ENCODE results near the gene GARIN1A. TPM values are rescaled to one million over a fixed set of nuclear protein-coding genes. Genes with fewer than 3 reads are reported as not detected.
"Not testable (repeated sequence)": the region's sequence is repeated elsewhere in the genome, so short reads cannot be mapped to it uniquely, and the experiment has no call there.

Gene GARIN1A
- total RNA-seq, 1 donor from 2014 or later = 8.8 TPM

DNA sequence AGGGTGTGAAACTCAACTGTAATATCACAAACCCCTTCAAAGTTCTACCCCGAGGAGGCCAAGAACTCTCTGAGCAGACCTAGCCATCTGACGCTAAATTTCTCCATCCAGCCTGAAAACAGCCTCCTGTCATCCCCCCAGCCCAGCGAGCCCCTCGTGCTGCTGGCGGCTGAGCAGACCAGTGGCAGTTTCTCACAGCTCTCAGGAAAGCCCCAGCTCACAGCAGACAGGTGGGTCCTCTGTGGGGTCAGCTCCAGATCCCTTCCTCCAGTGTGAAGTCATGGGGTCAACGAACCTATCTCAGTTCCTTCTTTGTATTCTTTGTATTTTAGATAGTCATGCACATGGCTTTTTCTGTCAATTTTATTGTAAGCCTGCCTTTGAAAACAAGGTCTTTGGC lies 7.8 kb downstream of the GARIN1A start:
- no peak for DNase-seq (ENCODE audit: low spot score)
- ATAC-seq = no peak
- intact Hi-C loops (cut with DNase I) = no loop called here

DNA sequence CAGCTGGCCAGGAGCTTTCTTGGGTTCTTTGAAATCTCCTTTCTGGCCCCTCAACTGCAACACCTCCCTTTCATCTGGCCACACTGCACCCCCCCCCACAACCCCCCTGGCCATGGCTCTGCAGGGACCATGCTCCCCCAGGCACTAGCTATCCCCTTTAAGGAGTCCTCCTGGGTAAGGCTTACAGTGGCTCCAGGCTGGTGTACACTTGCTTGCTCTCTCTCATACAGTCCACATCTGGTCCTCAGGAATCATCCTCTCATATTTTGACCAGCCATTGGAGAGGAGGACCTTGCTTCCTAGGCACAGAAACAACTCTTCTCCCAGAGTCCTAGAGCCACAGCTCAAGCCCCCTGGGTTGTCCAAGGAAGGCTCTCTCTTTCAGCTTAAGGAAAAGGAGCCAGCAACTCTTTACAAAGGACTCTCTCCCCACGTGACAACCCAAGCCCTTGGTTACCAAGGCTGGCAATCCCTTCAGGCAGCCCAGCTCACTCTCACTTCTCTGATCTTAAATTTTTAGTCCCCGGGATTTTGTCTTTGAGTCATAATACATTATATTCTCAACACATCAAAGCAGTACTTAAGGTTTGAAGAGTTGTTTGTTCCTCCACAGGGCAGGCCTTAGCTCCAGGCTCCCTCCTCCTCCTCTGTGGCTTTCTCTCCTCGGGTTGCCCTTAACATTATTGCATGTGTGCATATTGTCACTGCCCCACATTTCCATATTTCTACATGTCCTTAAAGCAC lies 9.9 kb downstream of the GARIN1A start:
- intact Hi-C loops (cut with DNase I) = no loop called here
- no peak for ATAC-seq
- no peak for DNase-seq (ENCODE audit: low spot score)

DNA sequence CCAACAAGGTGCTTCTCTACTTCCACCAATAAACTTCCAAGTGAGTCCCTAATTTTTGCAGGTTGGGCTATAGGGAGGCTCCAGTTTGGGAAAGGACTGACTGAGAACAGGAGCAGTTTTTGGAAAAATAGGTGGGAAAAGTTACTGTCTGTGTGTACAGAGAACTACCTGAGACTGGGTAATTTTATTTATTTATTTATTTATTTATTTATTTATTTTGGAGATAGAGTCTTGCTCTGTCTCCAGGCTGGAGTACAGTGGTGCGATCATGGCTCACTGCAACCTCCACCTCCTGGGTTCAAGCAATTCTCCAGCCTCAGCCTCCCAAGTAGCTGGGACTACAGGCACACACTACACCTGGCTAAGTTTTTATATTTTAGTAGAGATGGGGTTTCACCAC lies 11.2 kb downstream of the GARIN1A start:
- intact Hi-C loops (cut with DNase I); DNase-seq (ENCODE audit: low spot score); ATAC-seq: not testable (repeated sequence)

DNA sequence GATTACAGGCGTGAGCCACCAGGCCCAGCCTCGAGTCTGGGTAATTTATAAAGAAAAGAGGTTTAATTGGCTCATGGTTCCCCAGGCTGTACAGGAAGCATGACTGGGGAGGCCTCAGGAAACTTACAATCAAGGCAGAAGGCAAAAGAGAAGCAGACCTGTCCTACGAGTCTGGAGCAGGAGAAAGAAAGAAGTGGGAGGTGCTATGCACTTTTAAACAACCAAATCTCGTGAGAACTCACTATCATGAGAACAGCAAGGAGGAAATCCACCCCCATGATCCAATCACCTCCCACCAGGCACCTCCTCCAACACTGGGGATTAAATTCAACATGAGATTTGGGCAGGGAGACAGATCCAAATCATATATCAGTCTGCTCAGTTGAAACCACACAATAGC lies 11.6 kb downstream of the GARIN1A start:
- intact Hi-C loops (cut with DNase I); DNase-seq (ENCODE audit: low spot score): not testable (repeated sequence)

DNA sequence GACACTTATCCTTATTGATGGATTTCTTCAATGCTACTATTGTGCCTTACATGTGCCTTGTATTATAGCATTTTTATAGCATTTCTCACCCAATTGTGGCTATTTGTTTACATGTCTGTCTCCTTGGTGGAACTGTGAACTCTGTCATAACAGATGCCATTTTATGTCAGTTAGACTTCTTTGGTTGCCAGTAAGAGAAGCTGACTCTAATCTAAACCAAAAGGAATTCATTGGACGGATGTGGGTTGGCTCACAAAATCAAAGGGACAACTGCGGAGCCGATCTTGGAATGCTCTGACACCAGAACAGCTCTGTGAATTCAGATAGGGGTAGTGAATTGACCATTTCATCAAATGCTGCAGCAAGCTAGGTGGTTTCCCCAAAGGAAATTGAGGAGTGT lies 15.0 kb downstream of the GARIN1A start:
- intact Hi-C loops (cut with DNase I) = no loop called here
- DNase-seq (ENCODE audit: low spot score) = no peak
- ATAC-seq = no peak

More for the DNA sequence above, 11.6 kb downstream of the GARIN1A start:
- ATAC-seq = not testable (repeated sequence)

DNA sequence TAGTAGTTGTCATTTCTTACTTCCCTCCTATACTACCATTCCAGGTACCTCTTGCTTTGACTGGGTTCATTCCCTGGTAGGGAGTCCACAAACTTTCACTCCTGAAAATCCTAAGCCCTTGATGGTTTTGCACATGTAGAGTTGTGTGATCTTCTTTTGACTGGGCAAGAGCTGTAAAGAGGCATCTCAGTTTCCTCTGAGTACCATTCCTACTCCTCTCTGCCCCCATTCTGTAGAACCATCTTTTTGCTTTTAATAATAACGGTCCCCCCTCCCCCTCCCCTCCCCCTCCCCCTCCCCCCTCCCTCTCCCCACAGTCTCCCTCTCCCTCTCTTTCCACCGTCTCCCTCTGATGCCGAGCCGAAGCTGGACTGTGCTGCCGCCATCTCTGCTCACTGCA lies 16.4 kb downstream of the GARIN1A start:
- intact Hi-C loops (cut with DNase I) = no loop called here
- DNase-seq (ENCODE audit: low spot score) (no peak), ATAC-seq (no peak)

DNA sequence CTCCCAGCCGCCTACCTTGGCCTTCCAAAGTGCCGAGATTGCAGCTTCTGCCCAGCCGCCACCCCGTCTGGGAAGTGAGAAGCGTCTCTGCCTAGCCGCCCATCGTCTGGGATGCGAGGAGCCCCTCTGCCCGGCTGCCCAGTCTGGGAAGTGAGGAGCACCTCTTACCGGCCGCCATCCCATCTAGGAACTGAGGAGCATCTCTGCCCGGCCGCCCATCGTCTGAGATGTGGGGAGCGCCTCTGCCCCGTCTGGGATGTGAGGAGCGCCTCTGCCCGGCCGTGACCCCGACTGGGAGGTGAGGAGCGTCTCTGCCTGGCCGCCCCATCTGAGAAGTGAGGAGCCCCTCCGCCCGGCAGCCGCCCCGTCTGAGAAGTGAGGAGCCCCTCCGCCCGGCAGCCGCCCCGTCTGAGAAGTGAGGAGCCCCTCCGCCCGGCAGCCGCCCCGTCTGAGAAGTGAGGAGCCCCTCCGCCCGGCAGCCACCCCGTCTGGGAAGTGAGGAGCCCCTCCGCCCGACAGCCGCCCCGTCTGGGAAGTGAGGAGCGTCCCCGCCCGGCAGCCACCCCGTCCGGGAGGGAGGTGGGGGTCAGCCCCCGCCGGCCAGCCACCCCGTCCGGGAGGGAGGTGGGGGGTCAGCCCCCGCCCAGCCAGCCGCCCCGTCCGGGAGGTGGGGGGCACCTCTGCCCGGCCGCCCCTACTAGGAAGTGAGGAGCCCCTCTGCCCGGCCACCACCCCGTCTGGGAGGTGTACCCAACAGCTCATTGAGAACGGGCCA lies 17.3 kb downstream of the GARIN1A start:
- intact Hi-C loops (cut with DNase I); DNase-seq (ENCODE audit: low spot score); ATAC-seq: not testable (repeated sequence)

DNA sequence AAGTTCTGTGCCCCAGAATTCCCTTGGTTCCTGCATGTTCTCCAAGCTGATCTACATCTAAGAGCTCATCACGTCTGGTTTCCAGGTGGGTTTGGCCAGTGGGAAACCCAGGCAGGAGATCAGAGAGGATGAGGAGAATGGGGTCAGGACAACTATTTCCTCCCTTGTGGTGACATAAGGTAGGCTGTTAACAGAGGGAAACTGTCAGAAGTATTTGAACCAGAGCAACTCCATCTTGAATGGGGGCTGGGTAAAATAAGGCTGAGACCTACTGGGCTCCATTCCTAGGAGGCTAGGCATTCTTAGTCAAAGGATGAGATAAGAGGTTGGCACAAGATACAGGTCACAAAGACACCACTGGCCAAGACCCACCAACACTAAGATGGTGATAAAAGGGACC lies 19.1 kb downstream of the GARIN1A start:
- intact Hi-C loops (cut with DNase I) = no loop called here
- ATAC-seq (no peak), DNase-seq (ENCODE audit: low spot score) (no peak)

DNA sequence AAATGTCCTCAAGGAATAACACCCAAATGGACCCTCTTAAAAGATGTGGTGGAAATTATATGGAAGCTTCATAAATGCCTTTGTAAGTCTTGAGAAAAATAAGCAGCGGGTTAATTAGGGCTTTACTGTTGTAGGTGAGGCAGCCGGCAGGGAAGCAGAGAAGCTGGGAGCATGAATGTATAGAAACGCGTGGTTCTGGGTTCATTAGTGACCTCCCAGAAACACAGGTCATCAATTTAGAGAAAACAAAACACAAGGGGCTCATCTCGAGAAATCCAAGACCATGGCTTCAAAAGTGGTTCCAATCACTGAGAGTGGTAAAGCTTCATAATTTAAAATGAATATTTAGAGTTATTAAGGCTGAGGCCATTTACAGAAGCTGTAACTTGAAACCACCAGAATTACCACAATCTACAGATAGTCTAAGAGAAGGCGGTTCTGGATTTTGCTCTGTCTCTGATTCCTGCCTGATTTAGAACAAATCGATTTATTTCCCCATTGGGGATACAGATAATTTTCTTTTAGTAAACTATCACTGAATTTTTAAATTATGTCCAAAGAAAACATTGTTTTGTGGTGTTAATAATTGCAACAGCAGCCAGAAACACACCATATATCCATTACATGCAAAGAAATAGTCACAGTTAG lies 20.7 kb downstream of the GARIN1A start:
- intact Hi-C loops (cut with DNase I) = no loop called here
- ATAC-seq (no peak), DNase-seq (ENCODE audit: low spot score) (no peak)

DNA sequence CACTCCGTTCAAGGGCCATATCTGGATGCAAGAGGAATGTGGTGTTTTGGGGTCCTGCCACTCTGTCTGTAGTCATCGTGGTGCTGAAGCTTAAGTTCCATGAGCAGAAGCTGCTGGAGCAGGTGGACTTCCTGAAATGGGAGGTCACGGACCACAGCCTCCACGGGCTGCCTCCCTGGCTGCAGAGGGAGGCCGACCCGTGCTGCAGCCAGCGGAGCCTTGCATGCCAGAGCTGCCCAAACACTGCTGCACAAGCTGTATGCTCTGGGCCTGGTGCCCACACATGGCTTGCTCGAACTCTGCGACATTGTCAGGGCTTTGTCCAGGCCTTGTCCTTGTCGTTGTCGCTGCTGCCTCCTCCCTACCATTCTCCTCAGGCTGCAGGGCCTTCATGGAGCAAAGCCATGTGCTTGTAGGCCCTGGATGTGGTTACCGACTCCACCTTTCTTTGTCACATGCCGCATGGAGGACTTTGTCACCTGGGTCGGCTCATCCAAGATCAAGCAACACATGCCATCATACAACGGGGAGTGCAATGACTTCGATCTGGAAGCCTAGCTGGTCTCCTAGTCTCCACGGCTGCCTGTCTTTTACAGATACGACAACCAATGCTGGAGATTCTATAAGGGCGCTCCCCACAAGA lies 21.4 kb downstream of the GARIN1A start:
- intact Hi-C loops (cut with DNase I) = no loop called here
- DNase-seq (ENCODE audit: low spot score) (no peak), ATAC-seq (no peak)

DNA sequence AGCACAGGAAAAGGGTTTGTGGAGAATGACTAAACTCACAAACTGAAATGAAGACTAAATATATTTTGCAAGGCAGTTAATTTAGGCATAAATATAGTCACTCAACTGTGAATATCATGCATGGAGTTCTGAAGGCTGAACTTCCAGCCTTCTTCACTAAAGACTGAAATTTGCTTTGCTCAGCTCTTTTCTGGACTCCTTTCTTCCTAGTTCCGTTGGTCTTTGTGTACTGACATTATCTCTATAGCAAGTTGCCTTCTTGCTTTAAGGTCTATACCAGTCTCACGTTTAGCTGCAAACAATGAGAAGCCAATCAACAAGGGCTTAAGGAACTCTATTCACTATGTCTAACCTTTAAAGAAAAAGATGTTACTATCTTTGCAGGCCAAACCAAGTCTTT lies 22.6 kb downstream of the GARIN1A start:
- ATAC-seq (no peak), DNase-seq (ENCODE audit: low spot score) (no peak)
- intact Hi-C loops (cut with DNase I) = no loop called here

DNA sequence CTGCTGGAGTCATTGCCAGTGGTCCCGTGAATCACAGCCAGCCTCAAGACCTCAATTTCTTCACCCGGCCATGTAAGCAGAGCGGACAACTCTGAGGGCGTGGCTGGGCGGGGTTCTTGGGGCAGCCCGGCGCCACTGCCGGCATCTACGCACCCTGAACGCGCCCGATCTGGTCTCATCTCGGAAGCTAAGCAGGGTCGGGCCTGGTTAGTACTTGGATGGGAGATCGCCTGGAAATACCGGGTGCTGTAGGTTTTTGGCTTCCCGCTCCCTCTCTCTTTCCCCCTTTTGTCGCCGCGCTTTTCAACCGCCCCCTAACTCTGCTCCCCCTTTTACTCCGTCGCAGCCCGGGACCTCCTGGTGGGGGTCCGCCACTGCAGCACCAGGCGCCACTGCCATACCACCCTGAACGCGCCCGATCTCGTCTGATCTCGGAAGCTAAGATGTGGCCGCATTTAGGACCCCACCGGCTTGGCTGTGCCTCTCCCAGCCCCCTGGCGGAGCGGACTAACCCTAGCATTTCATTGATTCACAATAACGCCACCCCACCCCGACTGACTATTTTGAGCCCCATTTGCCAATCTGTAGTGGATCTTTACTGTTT lies 25.3 kb downstream of the GARIN1A start:
- ATAC-seq (peak; percentile 67), DNase-seq (ENCODE audit: low spot score) (peak; percentile 62)
- intact Hi-C loops (cut with DNase I) = no loop called here

DNA sequence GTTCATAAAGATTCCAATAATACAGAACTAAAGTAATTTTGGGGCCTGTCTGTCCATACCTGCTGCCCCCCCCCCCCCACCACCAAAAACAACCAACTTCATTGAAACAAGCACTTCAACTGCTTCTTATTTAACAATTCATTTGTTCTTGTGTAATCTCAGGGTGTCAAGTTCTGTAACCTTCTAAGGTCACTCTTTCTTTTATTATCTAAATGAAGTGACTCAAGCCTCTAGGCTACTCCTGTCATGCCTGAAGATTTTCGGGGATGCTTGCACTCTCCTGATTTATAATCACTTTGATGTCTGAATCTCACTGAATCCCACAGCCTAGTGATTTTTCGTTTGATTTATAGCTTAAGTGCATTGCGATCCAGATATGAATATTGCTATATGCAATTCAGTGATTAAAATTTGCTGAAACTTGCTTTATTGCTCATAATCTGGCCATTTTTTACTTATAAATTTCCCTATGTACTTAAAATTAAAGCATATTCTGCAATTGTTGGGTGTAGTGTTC lies 27.2 kb downstream of the GARIN1A start:
- intact Hi-C loops (cut with DNase I) = no loop called here
- ATAC-seq (no peak), DNase-seq (ENCODE audit: low spot score) (no peak)

DNA sequence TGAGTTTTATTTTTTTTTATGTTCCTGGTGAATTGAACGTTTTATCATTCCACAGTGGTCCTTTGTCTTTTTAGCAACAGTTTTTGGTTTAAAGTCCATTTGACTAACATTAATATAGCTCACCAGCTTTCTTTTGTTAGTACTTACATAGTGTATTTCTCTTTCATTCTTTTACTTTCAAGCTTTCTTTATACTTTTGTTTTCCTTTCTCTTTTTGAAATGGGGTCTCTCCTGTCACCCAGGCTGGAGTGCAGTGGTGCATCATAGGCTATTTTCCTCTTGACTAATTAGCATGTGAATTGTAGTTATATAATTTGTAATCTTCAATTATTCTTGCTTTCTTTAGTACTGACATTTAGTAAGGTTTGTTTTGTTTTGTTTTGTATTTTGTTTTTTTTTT lies 27.8 kb downstream of the GARIN1A start:
- ATAC-seq (no peak), DNase-seq (ENCODE audit: low spot score) (no peak)
- intact Hi-C loops (cut with DNase I) = no loop called here

DNA sequence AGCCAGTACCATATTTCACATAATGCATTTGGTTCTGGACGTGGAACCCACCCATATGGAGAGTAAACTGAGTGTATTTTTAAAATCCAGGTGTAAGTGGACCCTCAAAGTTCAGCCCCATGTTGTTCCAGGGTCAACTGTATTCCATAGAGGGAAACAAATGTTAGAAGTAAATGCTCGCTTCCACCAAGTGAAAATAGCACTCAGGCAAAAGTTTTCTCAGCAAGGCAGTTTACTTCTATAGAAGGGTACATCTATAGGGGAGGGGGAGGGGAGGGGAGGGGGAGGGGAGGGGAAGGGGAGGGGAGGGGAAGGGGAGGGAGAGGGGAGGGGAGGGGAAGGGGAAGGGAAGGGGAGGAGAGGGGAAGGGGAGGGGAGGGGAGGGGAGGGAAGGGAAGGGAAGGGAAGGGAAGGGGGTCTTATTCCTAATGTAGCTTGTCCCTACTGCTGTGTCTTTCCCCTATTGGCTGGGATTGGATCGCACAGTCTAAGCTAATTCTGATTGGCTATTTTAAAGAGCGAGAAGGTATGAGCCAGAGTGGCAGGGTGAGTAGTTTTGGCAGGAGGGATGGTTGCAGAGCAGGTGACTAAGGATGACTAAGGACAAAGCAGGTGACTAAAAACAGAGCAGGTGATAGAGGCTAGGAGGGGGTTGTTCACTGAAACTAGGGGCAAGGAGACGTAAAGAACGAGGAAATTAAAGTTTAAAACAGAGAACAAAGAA lies 29.1 kb downstream of the GARIN1A start:
- no peak for ATAC-seq
- DNase-seq (ENCODE audit: low spot score) = no peak
- intact Hi-C loops (cut with DNase I) = no loop called here

DNA sequence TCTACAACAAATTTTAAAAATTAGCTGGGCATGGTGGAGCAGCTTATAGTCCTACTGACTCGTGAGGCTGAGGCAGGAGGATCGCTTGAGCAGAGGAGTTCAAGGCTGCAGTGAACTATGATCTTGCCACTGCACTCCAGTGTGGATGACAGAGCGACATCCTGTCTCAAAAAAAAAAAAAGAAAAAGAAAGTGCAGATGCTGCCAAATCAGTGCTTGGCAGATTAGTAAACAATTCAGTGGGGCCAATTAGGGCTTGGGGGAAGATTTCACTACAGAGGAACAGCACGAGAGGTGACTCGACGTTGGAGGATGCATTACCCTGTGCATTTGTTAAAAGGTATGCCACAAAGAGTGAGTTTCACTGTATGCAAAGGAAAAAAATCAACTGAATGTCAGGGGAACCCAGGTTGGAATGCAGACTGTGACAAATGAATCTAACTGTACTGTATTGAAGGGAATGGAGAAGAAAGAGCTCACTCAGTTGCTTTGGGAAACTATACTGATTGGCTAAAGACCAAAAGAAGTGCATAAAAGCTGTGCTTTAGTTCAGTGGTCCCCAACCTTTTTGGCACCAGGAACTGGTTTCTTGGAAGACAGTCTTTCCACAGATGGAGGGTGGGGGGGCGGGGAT lies 31.6 kb downstream of the GARIN1A start:
- ATAC-seq (no peak), DNase-seq (ENCODE audit: low spot score) (no peak)
- intact Hi-C loops (cut with DNase I) = no loop called here

DNA sequence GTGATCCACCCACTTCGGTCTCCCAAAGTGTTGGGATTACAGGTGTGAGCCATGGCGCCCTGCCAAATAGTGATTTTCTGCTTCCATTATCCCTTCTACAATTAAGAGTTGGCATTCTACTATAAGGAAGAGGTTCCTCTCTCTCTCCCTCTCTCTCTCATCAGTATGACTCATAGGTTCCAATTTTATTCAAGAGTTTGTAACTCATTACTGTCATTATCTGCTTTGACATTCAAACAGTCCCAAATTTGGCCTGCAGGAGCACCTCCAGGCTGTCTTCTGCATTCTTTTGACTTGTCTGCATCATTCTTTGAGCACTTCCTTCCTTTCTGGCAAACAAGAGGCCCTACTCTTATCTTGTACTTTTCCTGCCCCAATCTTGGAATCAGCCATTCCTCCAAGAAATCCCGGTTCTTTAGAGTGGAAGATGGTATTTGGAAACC lies 33.8 kb downstream of the GARIN1A start:
- DNase-seq (ENCODE audit: low spot score) (no peak), ATAC-seq (no peak)
- intact Hi-C loops (cut with DNase I) = no loop called here

DNA sequence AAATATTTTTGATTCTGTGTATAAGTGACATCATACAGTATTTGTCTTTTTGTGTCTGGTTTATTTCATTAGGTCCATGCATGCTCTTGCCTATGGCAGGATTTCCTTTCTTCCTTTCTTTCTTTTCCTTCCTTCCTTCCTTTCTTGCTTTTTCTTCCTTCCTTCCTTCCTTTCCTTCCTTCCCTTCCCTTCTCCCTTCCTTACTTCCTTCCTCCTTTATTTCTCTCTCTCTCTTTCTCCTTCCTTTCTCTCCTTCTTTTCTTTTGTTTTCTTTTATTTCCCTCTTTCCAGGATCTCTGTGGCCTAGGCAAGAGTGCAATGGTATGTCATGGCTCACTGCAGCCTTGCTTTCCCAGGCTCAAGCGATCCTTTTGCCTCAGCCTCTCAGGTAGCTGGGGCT lies 35.7 kb downstream of the GARIN1A start:
- intact Hi-C loops (cut with DNase I) = no loop called here
- ATAC-seq = no peak

More for the DNA sequence above, 35.7 kb downstream of the GARIN1A start:
- no peak for DNase-seq (ENCODE audit: low spot score)
